Uterus (tissue), 4 donors: ENCODE results near the gene CDC42EP1. TPM values are rescaled to one million over a fixed set of nuclear protein-coding genes. Genes with fewer than 3 reads are reported as not detected.

Experiments
- DNase-seq, 2 donors: peaks; one replicate each; pipeline ENCODE4 v3.0.0-alpha.2; 2019 to 2020
- H3K27ac ChIP-seq, 2 donors: fragments of 200-600 bp; sonication (generic); 1 replicate in 1 of 2; 2 replicates in 1 of 2; pipeline ENCODE4 v1.5.1; 2016 to 2018
- H3K27me3 ChIP-seq, 2 donors: fragments of 200-600 bp; sonication (generic); one replicate each; pipeline ENCODE4 v1.5.1; 2018 to 2019; ENCODE audit warnings: control low read depth in 1 of 2
- H3K36me3 ChIP-seq, 2 donors: fragments of 200-600 bp; sonication (generic); one replicate each; pipeline ENCODE4 v1.5.1; 2019; ENCODE audit warnings: control low read depth in 1 of 2
- H3K4me1 ChIP-seq, 2 donors: fragments of 200-600 bp; sonication (generic); one replicate each; pipeline ENCODE4 v1.5.1; 2018 to 2019; ENCODE audit warnings: control low read depth in 1 of 2
- H3K4me3 ChIP-seq, 2 donors: fragments of 200-600 bp; sonication (generic); 1 replicate in 1 of 2; 2 replicates in 1 of 2; pipeline ENCODE4 v1.5.1; 2018 to 2019; ENCODE audit warnings: mild to moderate bottlenecking in 1 of 2
- H3K9me3 ChIP-seq, 2 donors: fragments of 200-600 bp; sonication (generic); one replicate each; pipeline ENCODE4 v1.5.1; 2019; ENCODE audit warnings: control low read depth in 1 of 2
- POLR2A ChIP-seq, 2 donors: fragments of 450-650 bp; IDR thresholded peaks; one replicate each; pipeline ENCODE4 v1.6.1; 2016; ENCODE audit warnings: antibody characterized with exemption in 2 of 2, mild to moderate bottlenecking in 1 of 2, moderate library complexity in 1 of 2
- intact Hi-C: fragments of 100-400 bp; cut with DNase I; formaldehyde crosslinking; loops from one replicate; pipeline ENCODE4 v1.15.1; 2023; ENCODE audit warnings: low total_unique reads
- total RNA-seq, 4 donors: library from RNA; depleted of rRNA in 3 of 4; stranded (reverse); fragments of >200 nt in 3 of 4; gene quantifications; one replicate each; pipeline versions ENCODE4 v1.1.0 to v1.2.4, GENCODE V29; 2014 to 2023
- TF ChIP-seq, protein P1 (sequence below), 4 experiments: fragments of 200-600 bp in 2 of 4; fragments of 450-650 bp in 2 of 4; sonication (generic) in 2 of 4; IDR thresholded peaks; one replicate each; pipeline ENCODE4 v1.5.1; 2016 to 2019; ENCODE audit warnings: antibody characterized with exemption in 4 of 4, mild to moderate bottlenecking in 2 of 4, moderate library complexity in 1 of 4
- donor health status: DM: yes; HTN: yes; CAD: no.

Gene CDC42EP1, protein sequence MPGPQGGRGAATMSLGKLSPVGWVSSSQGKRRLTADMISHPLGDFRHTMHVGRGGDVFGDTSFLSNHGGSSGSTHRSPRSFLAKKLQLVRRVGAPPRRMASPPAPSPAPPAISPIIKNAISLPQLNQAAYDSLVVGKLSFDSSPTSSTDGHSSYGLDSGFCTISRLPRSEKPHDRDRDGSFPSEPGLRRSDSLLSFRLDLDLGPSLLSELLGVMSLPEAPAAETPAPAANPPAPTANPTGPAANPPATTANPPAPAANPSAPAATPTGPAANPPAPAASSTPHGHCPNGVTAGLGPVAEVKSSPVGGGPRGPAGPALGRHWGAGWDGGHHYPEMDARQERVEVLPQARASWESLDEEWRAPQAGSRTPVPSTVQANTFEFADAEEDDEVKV
- 100 to 1,000 TPM in 1 of 4 donors, 10 to 100 TPM in 3; 10.6 to 101 (median 16.5) TPM for total RNA-seq

DNA sequence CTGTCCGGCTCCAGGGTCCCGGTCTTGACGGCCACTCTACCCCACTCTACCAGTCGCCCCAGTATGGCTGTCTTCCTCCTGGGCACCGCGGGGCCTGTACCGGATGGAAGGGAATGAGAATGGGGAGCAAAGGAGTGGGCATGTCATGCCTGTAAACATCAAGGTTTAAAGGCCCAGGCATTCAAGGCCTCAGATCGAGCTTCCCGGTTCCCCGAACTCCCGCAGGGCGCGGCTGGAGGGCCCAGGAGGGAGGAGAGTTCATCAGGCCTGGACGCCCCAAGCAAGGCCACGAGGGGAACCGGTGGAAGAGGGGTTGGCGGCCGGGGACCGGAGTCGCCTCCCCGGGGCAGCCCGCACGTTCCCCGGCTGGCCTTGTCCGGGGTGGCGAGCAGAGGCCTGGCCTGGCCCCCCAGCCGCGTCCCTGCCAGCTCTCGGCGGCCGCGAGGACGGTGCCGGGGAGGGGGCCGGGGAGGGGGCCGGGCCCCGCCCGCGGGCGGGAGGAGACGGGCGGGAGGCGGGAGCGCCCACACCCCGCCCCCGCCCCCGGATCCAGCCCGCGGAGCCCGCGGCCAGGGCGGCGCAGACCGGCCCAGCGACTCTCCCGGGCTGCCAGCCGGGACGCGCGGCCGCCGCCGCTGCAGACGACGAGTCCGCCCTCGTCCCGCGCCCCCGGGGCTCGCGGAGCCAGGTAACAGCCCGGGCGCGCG is at the start of gene CDC42EP1:
Gene CDC42EP1, plus strand, starts transcription at position 580 of the 707 bp plus-strand sequence. CDS start 5,870 bp downstream, outside the sequence.
- Histone ChIP-seq H3K9me3 (no peaks in the 10 kb centered on the region), H3K27me3 (no peaks in the 10 kb centered on the region), H3K36me3 (no peaks in the 10 kb centered on the region), H3K4me3 (peak within 1 kb of the TSS; percentile 80 to 99), H3K4me1 (peaks cover 23 to 29% of the 10 kb centered on the region in 2 donors), H3K27ac (peak within 1 kb of the TSS; percentile 99 to 100)
- intact Hi-C loops = no loop called here
- TF ChIP-seq, protein P1, sequence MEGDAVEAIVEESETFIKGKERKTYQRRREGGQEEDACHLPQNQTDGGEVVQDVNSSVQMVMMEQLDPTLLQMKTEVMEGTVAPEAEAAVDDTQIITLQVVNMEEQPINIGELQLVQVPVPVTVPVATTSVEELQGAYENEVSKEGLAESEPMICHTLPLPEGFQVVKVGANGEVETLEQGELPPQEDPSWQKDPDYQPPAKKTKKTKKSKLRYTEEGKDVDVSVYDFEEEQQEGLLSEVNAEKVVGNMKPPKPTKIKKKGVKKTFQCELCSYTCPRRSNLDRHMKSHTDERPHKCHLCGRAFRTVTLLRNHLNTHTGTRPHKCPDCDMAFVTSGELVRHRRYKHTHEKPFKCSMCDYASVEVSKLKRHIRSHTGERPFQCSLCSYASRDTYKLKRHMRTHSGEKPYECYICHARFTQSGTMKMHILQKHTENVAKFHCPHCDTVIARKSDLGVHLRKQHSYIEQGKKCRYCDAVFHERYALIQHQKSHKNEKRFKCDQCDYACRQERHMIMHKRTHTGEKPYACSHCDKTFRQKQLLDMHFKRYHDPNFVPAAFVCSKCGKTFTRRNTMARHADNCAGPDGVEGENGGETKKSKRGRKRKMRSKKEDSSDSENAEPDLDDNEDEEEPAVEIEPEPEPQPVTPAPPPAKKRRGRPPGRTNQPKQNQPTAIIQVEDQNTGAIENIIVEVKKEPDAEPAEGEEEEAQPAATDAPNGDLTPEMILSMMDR (IDR thresholded peaks at IDR 0.05) = peak in 1 of 4 experiments; percentile 3
- peak; percentile 71 to 87 for TF ChIP-seq POLR2A (IDR thresholded peaks at IDR 0.05)
- peak in 1 of 2 donors; percentile 72 for DNase-seq

DNA sequence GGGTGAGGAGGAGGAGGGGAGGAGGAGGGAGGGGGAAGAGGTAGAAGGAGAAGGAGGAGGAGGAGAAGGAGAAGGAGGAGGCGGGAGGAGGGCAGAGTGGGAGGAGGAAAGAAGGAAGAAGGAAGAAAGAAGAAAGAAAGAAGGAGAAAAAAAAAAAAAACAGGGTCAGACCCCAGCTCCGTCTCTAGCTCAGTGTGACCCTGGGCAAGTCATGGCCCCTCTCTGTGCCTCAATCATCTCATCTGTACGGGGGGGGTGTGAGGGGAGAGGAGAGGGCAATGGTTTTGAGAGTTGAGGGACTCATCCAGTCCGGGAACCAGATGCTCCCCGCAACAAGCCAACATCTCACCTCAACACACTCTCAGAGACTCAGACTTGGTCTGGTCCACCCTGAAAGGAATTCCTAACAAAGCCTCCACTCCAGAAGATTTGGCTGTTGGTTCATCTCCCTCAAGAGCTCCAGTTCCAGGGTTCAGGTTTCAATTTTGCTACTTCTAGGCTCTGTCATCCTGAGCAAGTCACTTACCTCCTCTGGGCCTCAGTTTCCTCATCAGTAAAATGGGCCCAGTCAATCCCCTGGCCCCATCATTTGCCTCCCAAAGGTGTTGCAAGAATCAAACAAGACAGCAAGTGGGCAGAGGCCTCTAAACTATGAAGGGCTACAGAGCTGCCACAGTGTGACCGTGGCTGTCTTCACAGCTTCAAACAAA is 48.7 kb upstream of the CDC42EP1 start:
- intact Hi-C loops = no loop called here
- H3K36me3 ChIP-seq = no peaks in the 10 kb centered on the region
- H3K4me3 ChIP-seq = no peak overlapping the region
- DNase-seq = no peak
- no peaks in the 10 kb centered on the region for H3K27me3 ChIP-seq
- H3K9me3 ChIP-seq = no peaks in the 10 kb centered on the region
- H3K27ac ChIP-seq = peak overlapping the region in 1 of 2 donors; percentile 67
- peaks cover 0 to 6% of the 10 kb centered on the region in 2 donors for H3K4me1 ChIP-seq
- no peak for TF ChIP-seq POLR2A (IDR thresholded peaks at IDR 0.05)
- TF ChIP-seq, protein P1 (IDR thresholded peaks at IDR 0.05) = no peak

DNA sequence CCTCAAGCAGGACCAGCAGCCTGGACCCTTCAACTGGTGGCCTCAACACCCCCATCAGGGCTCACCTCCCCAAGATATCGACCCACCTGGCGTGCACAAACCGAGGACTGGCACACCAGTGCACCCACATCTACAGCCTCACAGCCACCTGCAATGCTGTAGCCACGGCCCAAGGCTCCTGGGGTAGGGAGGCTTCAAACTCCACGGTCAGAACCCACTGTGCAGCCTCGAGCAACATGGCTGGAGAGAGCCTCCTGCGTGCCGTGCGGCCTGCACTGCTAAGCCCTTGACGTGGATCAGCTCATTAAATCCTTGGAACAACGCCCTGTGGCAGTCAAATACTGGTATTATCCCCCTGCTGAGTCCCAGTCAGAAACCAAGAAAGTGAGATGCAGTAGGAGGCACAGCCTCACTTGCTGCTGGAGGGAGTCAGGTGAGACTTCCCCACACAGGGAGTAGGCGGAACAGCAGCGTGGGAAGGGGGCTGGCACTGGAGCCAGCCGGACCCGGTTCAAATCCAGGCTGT is 45.7 kb upstream of the CDC42EP1 start:
- DNase-seq = no peak
- intact Hi-C loops = no loop called here
- H3K36me3 ChIP-seq = no peaks in the 10 kb centered on the region
- no peak overlapping the region for H3K27ac ChIP-seq
- no peaks in the 10 kb centered on the region for H3K9me3 ChIP-seq
- H3K4me3 ChIP-seq = no peak overlapping the region
- TF ChIP-seq, protein P1 (IDR thresholded peaks at IDR 0.05) = no peak
- no peak for TF ChIP-seq POLR2A (IDR thresholded peaks at IDR 0.05)
- H3K27me3 ChIP-seq = peaks cover 0 to 3% of the 10 kb centered on the region in 2 donors
- peaks cover 0 to 16% of the 10 kb centered on the region in 2 donors for H3K4me1 ChIP-seq

DNA sequence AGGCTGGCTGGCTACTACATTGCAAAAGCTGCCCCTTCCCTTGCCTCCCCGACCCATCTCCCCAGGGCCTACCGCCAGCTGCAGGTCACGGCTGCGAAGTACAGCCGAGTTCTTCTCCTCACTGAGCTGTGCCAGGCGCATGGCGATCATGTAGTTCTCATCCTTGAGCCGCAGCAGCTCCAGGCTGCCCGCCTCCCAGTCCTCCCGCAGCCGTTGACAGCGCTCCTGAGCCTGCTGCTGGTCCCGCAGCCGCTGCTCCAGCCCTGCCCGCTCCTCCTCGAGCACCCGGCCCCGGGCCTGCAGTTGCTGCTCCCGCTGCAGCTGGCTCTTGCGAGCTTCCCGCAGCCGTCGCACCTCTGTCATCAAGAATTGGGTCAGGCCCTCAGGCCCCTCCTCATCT is 44.4 kb upstream of the CDC42EP1 start:
- intact Hi-C loops = no loop called here
- H3K27me3 ChIP-seq = peaks cover 0 to 3% of the 10 kb centered on the region in 2 donors
- no peak overlapping the region for H3K27ac ChIP-seq
- no peaks in the 10 kb centered on the region for H3K9me3 ChIP-seq
- DNase-seq = no peak
- no peak overlapping the region for H3K4me3 ChIP-seq
- TF ChIP-seq, protein P1 (IDR thresholded peaks at IDR 0.05) = no peak
- TF ChIP-seq POLR2A (IDR thresholded peaks at IDR 0.05) = no peak
- peaks cover 0 to 21% of the 10 kb centered on the region in 2 donors for H3K4me1 ChIP-seq
- no peaks in the 10 kb centered on the region for H3K36me3 ChIP-seq
